Measurements from ENCODE around the gene PHF5A.

DNA sequence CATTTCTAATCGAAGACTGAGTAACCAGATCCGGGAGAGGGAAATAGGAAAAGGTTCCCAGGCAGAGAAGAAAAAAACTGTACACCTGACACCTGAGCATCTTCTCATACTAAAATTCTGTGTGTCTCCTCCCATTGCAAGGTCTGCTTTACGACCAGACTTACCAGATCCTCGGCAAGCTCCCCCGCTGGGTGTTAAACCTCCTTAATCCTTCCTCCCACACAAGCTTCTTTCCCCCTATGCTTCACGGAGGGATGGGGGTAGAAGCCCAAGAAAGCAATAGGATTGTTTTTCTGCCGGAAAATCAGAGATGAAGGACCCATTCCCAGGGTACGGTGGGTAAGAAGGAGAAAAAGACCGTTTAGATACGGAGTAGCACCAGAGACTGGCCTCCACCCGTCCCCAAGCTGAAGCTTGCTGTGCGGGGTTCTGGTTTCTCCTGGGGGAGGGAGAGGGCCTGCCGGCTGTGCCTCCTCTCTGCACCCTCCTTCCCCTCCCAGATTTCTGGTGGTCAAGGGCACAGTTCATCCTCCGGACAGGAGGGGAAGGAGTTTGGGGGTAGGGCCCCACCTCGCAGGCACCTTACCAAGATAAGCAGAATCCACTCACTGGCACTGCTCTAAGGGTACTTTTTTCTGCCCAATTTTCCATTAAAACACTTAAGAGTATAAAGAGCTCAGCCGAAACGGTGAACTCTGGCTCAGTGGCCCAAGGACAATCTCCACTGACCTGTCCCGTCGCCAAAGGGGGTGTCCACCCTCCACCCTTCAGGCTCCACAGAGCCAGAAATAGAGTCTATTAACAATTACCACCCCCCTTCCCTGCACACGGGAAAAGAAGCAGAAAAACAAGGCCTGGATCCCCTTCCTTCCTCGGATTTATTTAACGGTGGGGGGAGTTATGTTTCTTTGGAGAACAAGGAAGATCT, 23.1 kb downstream of the PHF5A start:
- TF ChIP-seq, protein P1, sequence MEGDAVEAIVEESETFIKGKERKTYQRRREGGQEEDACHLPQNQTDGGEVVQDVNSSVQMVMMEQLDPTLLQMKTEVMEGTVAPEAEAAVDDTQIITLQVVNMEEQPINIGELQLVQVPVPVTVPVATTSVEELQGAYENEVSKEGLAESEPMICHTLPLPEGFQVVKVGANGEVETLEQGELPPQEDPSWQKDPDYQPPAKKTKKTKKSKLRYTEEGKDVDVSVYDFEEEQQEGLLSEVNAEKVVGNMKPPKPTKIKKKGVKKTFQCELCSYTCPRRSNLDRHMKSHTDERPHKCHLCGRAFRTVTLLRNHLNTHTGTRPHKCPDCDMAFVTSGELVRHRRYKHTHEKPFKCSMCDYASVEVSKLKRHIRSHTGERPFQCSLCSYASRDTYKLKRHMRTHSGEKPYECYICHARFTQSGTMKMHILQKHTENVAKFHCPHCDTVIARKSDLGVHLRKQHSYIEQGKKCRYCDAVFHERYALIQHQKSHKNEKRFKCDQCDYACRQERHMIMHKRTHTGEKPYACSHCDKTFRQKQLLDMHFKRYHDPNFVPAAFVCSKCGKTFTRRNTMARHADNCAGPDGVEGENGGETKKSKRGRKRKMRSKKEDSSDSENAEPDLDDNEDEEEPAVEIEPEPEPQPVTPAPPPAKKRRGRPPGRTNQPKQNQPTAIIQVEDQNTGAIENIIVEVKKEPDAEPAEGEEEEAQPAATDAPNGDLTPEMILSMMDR (conservative IDR thresholded peaks at IDR 0.05 in 1 of 2, IDR thresholded peaks at IDR 0.05 in 1 of 2; ENCODE audit: low read depth in 1 of 2, low read length in 2 of 2) = no peak
- no peak for TF ChIP-seq EZH2 (IDR thresholded peaks at IDR 0.05; ENCODE audit: low read length, missing control alignments)

Measured in fibroblast of lung (primary cell).